ENCODE data around the gene NIPBL.
"Not testable (repeated sequence)": the region's sequence is repeated elsewhere in the genome, so short reads cannot be mapped to it uniquely, and the experiment has no call there.

NIPBL gene

GRCh38 chr5:37015795-37016666, 139.5 kb downstream of the NIPBL start:
- DNase-seq (ENCODE audit: low read depth, low spot score), result no peak

- DNase-seq (ENCODE audit: low read depth, low spot score), result no peak
Measured at GRCh38 chr5:37028910-37029309, 152.3 kb downstream of the NIPBL start.

- DNase-seq (ENCODE audit: low read depth, low spot score), result no peak
Measured at GRCh38 chr5:37029436-37029835, 152.9 kb downstream of the NIPBL start.

GRCh38 chr5:37034955-37035354, 158.4 kb downstream of the NIPBL start:
- no peak for DNase-seq (ENCODE audit: low read depth, low spot score)

GRCh38 chr5:37037840-37038239, 161.3 kb downstream of the NIPBL start:
- no peak for DNase-seq (ENCODE audit: low read depth, low spot score)

- no peak for DNase-seq (ENCODE audit: low read depth, low spot score)
Measured at GRCh38 chr5:37039824-37040223, 163.3 kb downstream of the NIPBL start.

- DNase-seq (ENCODE audit: low read depth, low spot score), result peak; percentile 3
Measured at GRCh38 chr5:37043693-37044092, 167.1 kb downstream of the NIPBL start.

GRCh38 chr5:37044120-37044519, 167.6 kb downstream of the NIPBL start:
- no peak for DNase-seq (ENCODE audit: low read depth, low spot score)

GRCh38 chr5:37045703-37046102, 169.1 kb downstream of the NIPBL start:
- DNase-seq (ENCODE audit: low read depth, low spot score), result no peak

GRCh38 chr5:37047947-37048346, 171.4 kb downstream of the NIPBL start:
- no peak for DNase-seq (ENCODE audit: low read depth, low spot score)

- DNase-seq (ENCODE audit: low read depth, low spot score), result peak; percentile 5
Measured at GRCh38 chr5:37054391-37054790, 177.8 kb downstream of the NIPBL start.

- DNase-seq (ENCODE audit: low read depth, low spot score), result no peak
Measured at GRCh38 chr5:37055383-37055990, 178.9 kb downstream of the NIPBL start.

- DNase-seq (ENCODE audit: low read depth, low spot score), result no peak
Measured at GRCh38 chr5:37056762-37057161, 180.2 kb downstream of the NIPBL start.

- no peak for DNase-seq (ENCODE audit: low read depth, low spot score)
Measured at GRCh38 chr5:37060030-37060429, 183.5 kb downstream of the NIPBL start.

GRCh38 chr5:37063739-37064138, 187.2 kb downstream of the NIPBL start:
- no peak for DNase-seq (ENCODE audit: low read depth, low spot score)

GRCh38 chr5:37064442-37064841, 187.9 kb downstream of the NIPBL start:
- DNase-seq (ENCODE audit: low read depth, low spot score), result no peak

GRCh38 chr5:37071487-37071886, 194.9 kb downstream of the NIPBL start:
- no peak for DNase-seq (ENCODE audit: low read depth, low spot score)

GRCh38 chr5:37071901-37072581, 195.5 kb downstream of the NIPBL start:
- peak; percentile 74 for DNase-seq (ENCODE audit: low read depth, low spot score)

- DNase-seq (ENCODE audit: low read depth, low spot score), result no peak
Measured at GRCh38 chr5:37075399-37075950, 198.9 kb downstream of the NIPBL start.

GRCh38 chr5:37077146-37077545, 200.6 kb downstream of the NIPBL start:
- no peak for DNase-seq (ENCODE audit: low read depth, low spot score)

GRCh38 chr5:37080697-37081096, 204.1 kb downstream of the NIPBL start:
- DNase-seq (ENCODE audit: low read depth, low spot score), result no peak

- not testable (repeated sequence) for DNase-seq (ENCODE audit: low read depth, low spot score)
Measured at GRCh38 chr5:37082977-37083376, 206.4 kb downstream of the NIPBL start.

Measured in astrocyte of the hippocampus (primary cell).